ENCODE results near the gene HNRNPLL.

DNA sequence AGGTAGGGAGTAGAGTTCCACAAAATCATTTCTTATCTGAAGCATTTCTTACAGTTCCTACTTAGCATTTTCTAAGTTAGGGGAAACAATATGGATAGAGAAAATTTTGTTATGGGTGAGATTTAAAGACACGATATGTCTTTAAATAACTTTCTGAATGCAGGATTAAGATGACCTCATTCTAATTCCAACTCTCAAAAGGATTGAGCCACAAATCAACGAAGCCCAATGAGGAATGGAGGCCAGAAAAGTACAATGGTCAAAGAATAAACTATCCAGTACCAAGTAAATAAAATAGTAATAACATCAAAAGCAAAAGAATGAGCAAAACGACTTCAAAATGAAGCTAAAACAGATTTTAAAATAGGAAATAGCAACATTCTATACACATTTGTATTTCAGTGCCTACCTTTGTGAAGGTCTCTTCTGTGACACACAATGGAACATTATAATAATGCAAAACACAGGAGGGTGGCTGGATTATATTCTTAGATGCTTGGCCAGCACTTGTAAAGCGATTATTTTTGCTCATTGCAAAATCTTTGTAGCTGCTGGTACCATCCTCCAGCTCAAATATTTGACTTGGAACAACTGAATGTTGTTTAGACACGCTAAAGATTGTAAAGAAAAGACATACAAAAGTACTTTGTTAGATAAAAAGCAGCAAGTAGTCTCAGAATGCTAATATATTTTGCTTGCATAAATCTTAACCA, 33.8 kb downstream of the HNRNPLL start:
- TF ChIP-seq SIN3A (IDR thresholded peaks at IDR 0.05; ENCODE audit: low read depth): no peak
- no peak for TF ChIP-seq POLR2AphosphoS5 (IDR thresholded peaks at IDR 0.05; ENCODE audit: low read depth, low read length)
- TF ChIP-seq SP1 (IDR thresholded peaks at IDR 0.05; ENCODE audit: low read depth): no peak
- no peak for TF ChIP-seq POLR2A (IDR thresholded peaks at IDR 0.05; ENCODE audit: borderline replicate concordance, extremely low read depth, insufficient read depth, insufficient read length)
- TF ChIP-seq ELF1 (IDR thresholded peaks at IDR 0.05; ENCODE audit: borderline replicate concordance, low read depth): no peak
- TF ChIP-seq, protein P1, sequence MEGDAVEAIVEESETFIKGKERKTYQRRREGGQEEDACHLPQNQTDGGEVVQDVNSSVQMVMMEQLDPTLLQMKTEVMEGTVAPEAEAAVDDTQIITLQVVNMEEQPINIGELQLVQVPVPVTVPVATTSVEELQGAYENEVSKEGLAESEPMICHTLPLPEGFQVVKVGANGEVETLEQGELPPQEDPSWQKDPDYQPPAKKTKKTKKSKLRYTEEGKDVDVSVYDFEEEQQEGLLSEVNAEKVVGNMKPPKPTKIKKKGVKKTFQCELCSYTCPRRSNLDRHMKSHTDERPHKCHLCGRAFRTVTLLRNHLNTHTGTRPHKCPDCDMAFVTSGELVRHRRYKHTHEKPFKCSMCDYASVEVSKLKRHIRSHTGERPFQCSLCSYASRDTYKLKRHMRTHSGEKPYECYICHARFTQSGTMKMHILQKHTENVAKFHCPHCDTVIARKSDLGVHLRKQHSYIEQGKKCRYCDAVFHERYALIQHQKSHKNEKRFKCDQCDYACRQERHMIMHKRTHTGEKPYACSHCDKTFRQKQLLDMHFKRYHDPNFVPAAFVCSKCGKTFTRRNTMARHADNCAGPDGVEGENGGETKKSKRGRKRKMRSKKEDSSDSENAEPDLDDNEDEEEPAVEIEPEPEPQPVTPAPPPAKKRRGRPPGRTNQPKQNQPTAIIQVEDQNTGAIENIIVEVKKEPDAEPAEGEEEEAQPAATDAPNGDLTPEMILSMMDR (IDR thresholded peaks at IDR 0.05 in 2 of 3, conservative IDR thresholded peaks at IDR 0.05 in 1 of 3; ENCODE audit: borderline replicate concordance in 1 of 3, insufficient read depth in 1 of 3, low read depth in 2 of 3, low read length in 2 of 3): no peak
- TF ChIP-seq SRF (IDR thresholded peaks at IDR 0.05; ENCODE audit: low read depth): no peak
- TF ChIP-seq, protein P2, sequence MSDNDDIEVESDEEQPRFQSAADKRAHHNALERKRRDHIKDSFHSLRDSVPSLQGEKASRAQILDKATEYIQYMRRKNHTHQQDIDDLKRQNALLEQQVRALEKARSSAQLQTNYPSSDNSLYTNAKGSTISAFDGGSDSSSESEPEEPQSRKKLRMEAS (IDR thresholded peaks at IDR 0.05): no peak
- no peak for TF ChIP-seq JUND (IDR thresholded peaks at IDR 0.05)
- no peak for TF ChIP-seq EZH2 (IDR thresholded peaks at IDR 0.05)
- TF ChIP-seq CEBPB (IDR thresholded peaks at IDR 0.05; ENCODE audit: low read depth): no peak
- TF ChIP-seq TCF7L2 (IDR thresholded peaks at IDR 0.05; ENCODE audit: borderline replicate concordance, extremely low read depth, insufficient read depth, insufficient read length): no peak
- TF ChIP-seq, protein P3, sequence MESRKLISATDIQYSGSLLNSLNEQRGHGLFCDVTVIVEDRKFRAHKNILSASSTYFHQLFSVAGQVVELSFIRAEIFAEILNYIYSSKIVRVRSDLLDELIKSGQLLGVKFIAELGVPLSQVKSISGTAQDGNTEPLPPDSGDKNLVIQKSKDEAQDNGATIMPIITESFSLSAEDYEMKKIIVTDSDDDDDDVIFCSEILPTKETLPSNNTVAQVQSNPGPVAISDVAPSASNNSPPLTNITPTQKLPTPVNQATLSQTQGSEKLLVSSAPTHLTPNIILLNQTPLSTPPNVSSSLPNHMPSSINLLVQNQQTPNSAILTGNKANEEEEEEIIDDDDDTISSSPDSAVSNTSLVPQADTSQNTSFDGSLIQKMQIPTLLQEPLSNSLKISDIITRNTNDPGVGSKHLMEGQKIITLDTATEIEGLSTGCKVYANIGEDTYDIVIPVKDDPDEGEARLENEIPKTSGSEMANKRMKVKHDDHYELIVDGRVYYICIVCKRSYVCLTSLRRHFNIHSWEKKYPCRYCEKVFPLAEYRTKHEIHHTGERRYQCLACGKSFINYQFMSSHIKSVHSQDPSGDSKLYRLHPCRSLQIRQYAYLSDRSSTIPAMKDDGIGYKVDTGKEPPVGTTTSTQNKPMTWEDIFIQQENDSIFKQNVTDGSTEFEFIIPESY (IDR thresholded peaks at IDR 0.05; ENCODE audit: extremely low read depth, insufficient replicate concordance, low read length): no peak
- TF ChIP-seq RAD21 (IDR thresholded peaks at IDR 0.05; ENCODE audit: low read depth): no peak
